ENCODE measurements around the gene VARS2. TPM values are rescaled to one million over a fixed set of nuclear protein-coding genes. Genes with fewer than 3 reads are reported as not detected.

The VARS2 gene
- total and polyA plus RNA-seq, 4 donors = 9.4 to 23.3 (median 16.3) TPM

- Histone ChIP-seq H3K9ac (ENCODE audit: low read depth in 1 of 2, low read length in 2 of 2) (no peak overlapping the region), H3K36me3 (ENCODE audit: control insufficient read depth in 4 of 4, insufficient read depth in 3 of 4, low read depth in 1 of 4, low read length in 3 of 4) (no peaks in the 10 kb centered on the region), H3K4me1 (ENCODE audit: control insufficient read depth in 4 of 4, insufficient read depth in 4 of 4, low read length in 3 of 4) (no peaks in the 10 kb centered on the region), H3K27ac (ENCODE audit: low read depth in 1 of 2, low read length in 2 of 2) (no peak overlapping the region), H3K9me3 (ENCODE audit: control insufficient read depth in 4 of 4, low read length in 3 of 4) (no peaks in the 10 kb centered on the region), H3K4me3 (ENCODE audit: low read depth in 1 of 3, low read length in 3 of 3) (no peak overlapping the region), H3K27me3 (ENCODE audit: control insufficient read depth in 4 of 4, insufficient read depth in 4 of 4, low read length in 3 of 4) (no peaks in the 10 kb centered on the region)
- TF ChIP-seq, protein P1, sequence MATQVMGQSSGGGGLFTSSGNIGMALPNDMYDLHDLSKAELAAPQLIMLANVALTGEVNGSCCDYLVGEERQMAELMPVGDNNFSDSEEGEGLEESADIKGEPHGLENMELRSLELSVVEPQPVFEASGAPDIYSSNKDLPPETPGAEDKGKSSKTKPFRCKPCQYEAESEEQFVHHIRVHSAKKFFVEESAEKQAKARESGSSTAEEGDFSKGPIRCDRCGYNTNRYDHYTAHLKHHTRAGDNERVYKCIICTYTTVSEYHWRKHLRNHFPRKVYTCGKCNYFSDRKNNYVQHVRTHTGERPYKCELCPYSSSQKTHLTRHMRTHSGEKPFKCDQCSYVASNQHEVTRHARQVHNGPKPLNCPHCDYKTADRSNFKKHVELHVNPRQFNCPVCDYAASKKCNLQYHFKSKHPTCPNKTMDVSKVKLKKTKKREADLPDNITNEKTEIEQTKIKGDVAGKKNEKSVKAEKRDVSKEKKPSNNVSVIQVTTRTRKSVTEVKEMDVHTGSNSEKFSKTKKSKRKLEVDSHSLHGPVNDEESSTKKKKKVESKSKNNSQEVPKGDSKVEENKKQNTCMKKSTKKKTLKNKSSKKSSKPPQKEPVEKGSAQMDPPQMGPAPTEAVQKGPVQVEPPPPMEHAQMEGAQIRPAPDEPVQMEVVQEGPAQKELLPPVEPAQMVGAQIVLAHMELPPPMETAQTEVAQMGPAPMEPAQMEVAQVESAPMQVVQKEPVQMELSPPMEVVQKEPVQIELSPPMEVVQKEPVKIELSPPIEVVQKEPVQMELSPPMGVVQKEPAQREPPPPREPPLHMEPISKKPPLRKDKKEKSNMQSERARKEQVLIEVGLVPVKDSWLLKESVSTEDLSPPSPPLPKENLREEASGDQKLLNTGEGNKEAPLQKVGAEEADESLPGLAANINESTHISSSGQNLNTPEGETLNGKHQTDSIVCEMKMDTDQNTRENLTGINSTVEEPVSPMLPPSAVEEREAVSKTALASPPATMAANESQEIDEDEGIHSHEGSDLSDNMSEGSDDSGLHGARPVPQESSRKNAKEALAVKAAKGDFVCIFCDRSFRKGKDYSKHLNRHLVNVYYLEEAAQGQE (IDR thresholded peaks at IDR 0.05) = no peak
- no peak for TF ChIP-seq EGR1 (IDR thresholded peaks at IDR 0.05; ENCODE audit: low read depth in 2 of 2)
- TF ChIP-seq GABPA (IDR thresholded peaks at IDR 0.05 in 1 of 2, conservative IDR thresholded peaks at IDR 0.05 in 1 of 2) = no peak
- no peak for TF ChIP-seq SP1 (IDR thresholded peaks at IDR 0.05)
- TF ChIP-seq HNF4G (IDR thresholded peaks at IDR 0.05) = no peak
- no peak for TF ChIP-seq HNF4A (conservative IDR thresholded peaks at IDR 0.05)
- TF ChIP-seq, protein P2, sequence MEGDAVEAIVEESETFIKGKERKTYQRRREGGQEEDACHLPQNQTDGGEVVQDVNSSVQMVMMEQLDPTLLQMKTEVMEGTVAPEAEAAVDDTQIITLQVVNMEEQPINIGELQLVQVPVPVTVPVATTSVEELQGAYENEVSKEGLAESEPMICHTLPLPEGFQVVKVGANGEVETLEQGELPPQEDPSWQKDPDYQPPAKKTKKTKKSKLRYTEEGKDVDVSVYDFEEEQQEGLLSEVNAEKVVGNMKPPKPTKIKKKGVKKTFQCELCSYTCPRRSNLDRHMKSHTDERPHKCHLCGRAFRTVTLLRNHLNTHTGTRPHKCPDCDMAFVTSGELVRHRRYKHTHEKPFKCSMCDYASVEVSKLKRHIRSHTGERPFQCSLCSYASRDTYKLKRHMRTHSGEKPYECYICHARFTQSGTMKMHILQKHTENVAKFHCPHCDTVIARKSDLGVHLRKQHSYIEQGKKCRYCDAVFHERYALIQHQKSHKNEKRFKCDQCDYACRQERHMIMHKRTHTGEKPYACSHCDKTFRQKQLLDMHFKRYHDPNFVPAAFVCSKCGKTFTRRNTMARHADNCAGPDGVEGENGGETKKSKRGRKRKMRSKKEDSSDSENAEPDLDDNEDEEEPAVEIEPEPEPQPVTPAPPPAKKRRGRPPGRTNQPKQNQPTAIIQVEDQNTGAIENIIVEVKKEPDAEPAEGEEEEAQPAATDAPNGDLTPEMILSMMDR (IDR thresholded peaks at IDR 0.05; ENCODE audit: low read depth, low read length, missing input control) = no peak
- no peak for TF ChIP-seq JUND (IDR thresholded peaks at IDR 0.05)
- no peak for TF ChIP-seq RAD21 (IDR thresholded peaks at IDR 0.05)
- TF ChIP-seq ZBTB33 (IDR thresholded peaks at IDR 0.05) = no peak
- TF ChIP-seq FOXA2 (IDR thresholded peaks at IDR 0.05) = no peak
- no peak for TF ChIP-seq YY1 (IDR thresholded peaks at IDR 0.05)
- TF ChIP-seq, protein P3, sequence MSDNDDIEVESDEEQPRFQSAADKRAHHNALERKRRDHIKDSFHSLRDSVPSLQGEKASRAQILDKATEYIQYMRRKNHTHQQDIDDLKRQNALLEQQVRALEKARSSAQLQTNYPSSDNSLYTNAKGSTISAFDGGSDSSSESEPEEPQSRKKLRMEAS (IDR thresholded peaks at IDR 0.05) = no peak
- no peak for DNase-seq (ENCODE audit: low spot score)
- 77% methylated on average over 6 of the region's 6 CpGs for WGBS
Observed at GRCh38 chr6:30963641-30964040, 49.6 kb downstream of the VARS2 start.

DNA sequence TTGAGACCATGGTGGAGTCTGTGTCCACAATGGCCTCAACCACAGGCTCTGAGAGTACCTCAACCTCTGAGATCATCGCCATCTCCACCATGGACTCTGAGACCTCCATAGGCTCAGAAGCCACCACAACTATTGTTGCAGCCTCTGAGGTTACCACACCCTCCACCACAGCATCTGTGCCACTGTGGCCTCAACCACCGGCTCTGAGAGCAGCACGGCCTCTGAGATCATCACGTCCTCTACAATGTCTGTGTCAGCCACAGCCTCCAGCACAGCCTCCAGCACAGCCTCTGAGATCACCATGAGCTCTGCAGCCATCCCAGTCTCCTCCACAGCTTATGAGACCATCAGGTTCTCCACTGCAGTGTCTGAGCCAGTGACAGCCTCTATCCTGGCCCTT, 50.0 kb downstream of the VARS2 start:
- no peaks in the 10 kb centered on the region for H3K27me3 ChIP-seq (ENCODE audit: control insufficient read depth in 4 of 4, insufficient read depth in 4 of 4, low read length in 3 of 4)
- whole genome bisulfite sequencing = 85% methylated on average over 4 of the region's 4 CpGs
- H3K27ac ChIP-seq (ENCODE audit: low read depth in 1 of 2, low read length in 2 of 2) = no peak overlapping the region

More for the DNA sequence above, 50.0 kb downstream of the VARS2 start:
- TF ChIP-seq HNF4A (conservative IDR thresholded peaks at IDR 0.05) (no peak), FOXA2 (IDR thresholded peaks at IDR 0.05) (no peak), EGR1 (IDR thresholded peaks at IDR 0.05; ENCODE audit: low read depth in 2 of 2) (no peak), FOXA1 (IDR thresholded peaks at IDR 0.05) (no peak), TAF1 (conservative IDR thresholded peaks at IDR 0.05) (no peak), RXRA (IDR thresholded peaks at IDR 0.05) (no peak), HNF4G (IDR thresholded peaks at IDR 0.05) (no peak), NR2F2 (IDR thresholded peaks at IDR 0.05) (no peak), RAD21 (IDR thresholded peaks at IDR 0.05) (no peak)
- TF ChIP-seq, protein P1 (IDR thresholded peaks at IDR 0.05) = no peak
- TF ChIP-seq, protein P3 (IDR thresholded peaks at IDR 0.05) = no peak
- TF ChIP-seq, protein P4, sequence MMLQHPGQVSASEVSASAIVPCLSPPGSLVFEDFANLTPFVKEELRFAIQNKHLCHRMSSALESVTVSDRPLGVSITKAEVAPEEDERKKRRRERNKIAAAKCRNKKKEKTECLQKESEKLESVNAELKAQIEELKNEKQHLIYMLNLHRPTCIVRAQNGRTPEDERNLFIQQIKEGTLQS (IDR thresholded peaks at IDR 0.05) = no peak
- no peak for DNase-seq (ENCODE audit: low spot score)
- H3K4me3 ChIP-seq (ENCODE audit: low read depth in 1 of 3, low read length in 3 of 3) = no peak overlapping the region
- H3K36me3 ChIP-seq (ENCODE audit: control insufficient read depth in 4 of 4, insufficient read depth in 3 of 4, low read depth in 1 of 4, low read length in 3 of 4) = no peaks in the 10 kb centered on the region
- no peak overlapping the region for H3K9ac ChIP-seq (ENCODE audit: low read depth in 1 of 2, low read length in 2 of 2)
- H3K4me1 ChIP-seq (ENCODE audit: control insufficient read depth in 4 of 4, insufficient read depth in 4 of 4, low read length in 3 of 4) = no peaks in the 10 kb centered on the region
- H3K9me3 ChIP-seq (ENCODE audit: control insufficient read depth in 4 of 4, low read length in 3 of 4) = no peaks in the 10 kb centered on the region
